ENCODE data around the gene SP3. TPM values are rescaled to one million over a fixed set of nuclear protein-coding genes. Genes with fewer than 3 reads are reported as not detected.

The SP3 gene
- total and polyA plus RNA-seq, 7 experiments from 2014 or later, result 82.6 to 158 (median 128) TPM

GRCh38 chr2:173938700-173939384 lies 26.3 kb downstream of the SP3 start:
- no peaks in the 10 kb centered on the region for H3K9me3 ChIP-seq (ENCODE audit: control insufficient read depth in 2 of 3, low read length in 3 of 3)
- peaks cover 0 to 18% (median 12%) of the 10 kb centered on the region in 5 donors for H3K36me3 Mint-ChIP-seq
- intact Hi-C loops (cut with micrococcal nuclease), result loop anchor here in 1 of 2 donors (1.0 to 2.0 kb wide), 2 partner anchors 9 to 16 kb away; no protein-coding TSS in a partner anchor
- peaks cover 0 to 59% (median 48%) of the 10 kb centered on the region in 7 donors for H3K4me1 Mint-ChIP-seq
- no peaks in the 10 kb centered on the region for H3K9me3 Mint-ChIP-seq
- H3K27ac ChIP-seq (ENCODE audit: low read depth, low read length), result no peak overlapping the region
- H3K4me3 Mint-ChIP-seq, result peak overlapping the region in 8 of 10 donors; percentile 12 to 63 (median 49)
- peak overlapping the region in 2 of 9 donors; percentile 18 to 39 for H3K27ac Mint-ChIP-seq
- CTCF ChIA-PET, result interaction anchor here (0.6 kb wide), 1 partner anchor 68 kb away, joined by 3 read pairs; no protein-coding TSS in a partner anchor
- H3K27me3 Mint-ChIP-seq, result no peaks in the 10 kb centered on the region
- POLR2A ChIA-PET, result interaction anchor here (0.6 kb wide), 1 partner anchor 24 kb away, joined by 3 read pairs; no protein-coding TSS in a partner anchor
- no peak overlapping the region for H3K4me3 ChIP-seq (ENCODE audit: low read length)
- peaks cover 34 to 52% of the 10 kb centered on the region in 2 donors for H3K4me1 ChIP-seq (ENCODE audit: control insufficient read depth in 2 of 2, insufficient read depth in 2 of 2, low read length in 2 of 2)
- H3K36me3 ChIP-seq (ENCODE audit: control insufficient read depth in 2 of 3, insufficient read depth in 3 of 3, low read length in 3 of 3), result no peaks in the 10 kb centered on the region
- ATAC-seq (no peak), DNase-seq (no peak)
- no peaks in the 10 kb centered on the region for H3K27me3 ChIP-seq (ENCODE audit: control insufficient read depth in 2 of 2, insufficient read depth in 2 of 2, low read length in 2 of 2)

DNA sequence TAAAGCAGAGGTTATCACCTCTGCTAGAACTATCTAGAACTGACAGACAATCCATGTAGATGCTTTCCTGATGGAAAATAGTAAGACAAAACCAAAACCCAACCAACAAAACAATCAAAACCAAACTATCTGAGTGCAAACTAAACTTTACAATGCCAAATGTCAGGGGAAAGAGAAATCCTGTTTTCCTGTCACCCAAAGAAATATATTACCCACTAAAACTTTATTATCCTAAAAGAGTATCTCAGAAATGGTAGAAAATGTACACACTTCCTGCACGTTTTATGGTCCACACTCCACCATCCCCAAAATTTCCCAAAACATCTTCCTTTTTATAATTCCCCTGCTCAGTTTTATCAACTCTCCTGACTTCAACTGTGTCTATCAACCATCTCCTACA lies 29.9 kb downstream of the SP3 start:
- no peaks in the 10 kb centered on the region for H3K27me3 ChIP-seq (ENCODE audit: control insufficient read depth in 2 of 2, insufficient read depth in 2 of 2, low read length in 2 of 2)
- no peak overlapping the region for H3K4me3 ChIP-seq (ENCODE audit: low read length)
- ATAC-seq, result no peak
- ChIA-PET POLR2A (no interaction called here), CTCF (no interaction called here)
- no peaks in the 10 kb centered on the region for H3K9me3 ChIP-seq (ENCODE audit: control insufficient read depth in 2 of 3, low read length in 3 of 3)
- no peak overlapping the region for H3K27ac ChIP-seq (ENCODE audit: low read depth, low read length)
- peaks cover 4 to 16% (median 15%) of the 10 kb centered on the region in 5 donors for H3K36me3 Mint-ChIP-seq
- no peak overlapping the region for H3K27ac Mint-ChIP-seq
- no peaks in the 10 kb centered on the region for H3K27me3 Mint-ChIP-seq
- H3K4me1 Mint-ChIP-seq, result peaks cover 19 to 43% (median 28%) of the 10 kb centered on the region in 7 donors
- H3K36me3 ChIP-seq (ENCODE audit: control insufficient read depth in 2 of 3, insufficient read depth in 3 of 3, low read length in 3 of 3), result peaks cover 0 to 11% (median 0%) of the 10 kb centered on the region in 3 experiments
- peaks cover 17 to 31% of the 10 kb centered on the region in 2 donors for H3K4me1 ChIP-seq (ENCODE audit: control insufficient read depth in 2 of 2, insufficient read depth in 2 of 2, low read length in 2 of 2)
- no peak for DNase-seq
- no peaks in the 10 kb centered on the region for H3K9me3 Mint-ChIP-seq
- H3K4me3 Mint-ChIP-seq, result no peak overlapping the region
- intact Hi-C loops (cut with micrococcal nuclease), result no loop called here

GRCh38 chr2:173934895-173935294 lies 30.3 kb downstream of the SP3 start:
- ChIA-PET POLR2A (no interaction called here), CTCF (no interaction called here)
- intact Hi-C loops (cut with micrococcal nuclease), result loop anchor here in 1 of 2 donors (1.0 kb wide), 1 partner anchor 8 kb away; no protein-coding TSS in a partner anchor
- Histone ChIP-seq H3K27me3 (ENCODE audit: control insufficient read depth in 2 of 2, insufficient read depth in 2 of 2, low read length in 2 of 2) (no peaks in the 10 kb centered on the region), H3K4me3 (ENCODE audit: low read length) (no peak overlapping the region), H3K36me3 (ENCODE audit: control insufficient read depth in 2 of 3, insufficient read depth in 3 of 3, low read length in 3 of 3) (peaks cover 0 to 11% (median 0%) of the 10 kb centered on the region in 3 experiments), H3K4me1 (ENCODE audit: control insufficient read depth in 2 of 2, insufficient read depth in 2 of 2, low read length in 2 of 2) (peaks cover 17 to 30% of the 10 kb centered on the region in 2 donors), H3K9me3 (ENCODE audit: control insufficient read depth in 2 of 3, low read length in 3 of 3) (no peaks in the 10 kb centered on the region), H3K27ac (ENCODE audit: low read depth, low read length) (no peak overlapping the region)
- no peaks in the 10 kb centered on the region for H3K9me3 Mint-ChIP-seq
- DNase-seq, result no peak
- peak overlapping the region in 2 of 10 donors; percentile 16 to 35 for H3K4me3 Mint-ChIP-seq
- H3K27me3 Mint-ChIP-seq, result no peaks in the 10 kb centered on the region
- H3K36me3 Mint-ChIP-seq, result peaks cover 4 to 17% (median 15%) of the 10 kb centered on the region in 5 donors
- H3K4me1 Mint-ChIP-seq, result peaks cover 20 to 43% (median 27%) of the 10 kb centered on the region in 7 donors
- peak overlapping the region in 3 of 9 donors; percentile 34 to 54 (median 41) for H3K27ac Mint-ChIP-seq
- no peak for ATAC-seq

GRCh38 chr2:173931751-173932150 lies 33.4 kb downstream of the SP3 start:
- peaks cover 9 to 13% of the 10 kb centered on the region in 2 donors for H3K4me1 ChIP-seq (ENCODE audit: control insufficient read depth in 2 of 2, insufficient read depth in 2 of 2, low read length in 2 of 2)
- peaks cover 5 to 33% (median 31%) of the 10 kb centered on the region in 5 donors for H3K36me3 Mint-ChIP-seq
- H3K27ac Mint-ChIP-seq, result peak overlapping the region in 2 of 9 donors; percentile 10 to 69
- H3K27me3 ChIP-seq (ENCODE audit: control insufficient read depth in 2 of 2, insufficient read depth in 2 of 2, low read length in 2 of 2), result no peaks in the 10 kb centered on the region
- no peak for DNase-seq
- H3K4me1 Mint-ChIP-seq, result peaks cover 22 to 55% (median 54%) of the 10 kb centered on the region in 7 donors
- H3K27me3 Mint-ChIP-seq, result no peaks in the 10 kb centered on the region
- ATAC-seq, result no peak
- peaks cover 0 to 3% (median 0%) of the 10 kb centered on the region in 11 donors for H3K9me3 Mint-ChIP-seq
- no peak overlapping the region for H3K27ac ChIP-seq (ENCODE audit: low read depth, low read length)
- H3K4me3 Mint-ChIP-seq, result peak overlapping the region in 3 of 10 donors; percentile 18 to 32 (median 28)
- ChIA-PET CTCF (no interaction called here), POLR2A (no interaction called here)
- no peaks in the 10 kb centered on the region for H3K9me3 ChIP-seq (ENCODE audit: control insufficient read depth in 2 of 3, low read length in 3 of 3)
- H3K36me3 ChIP-seq (ENCODE audit: control insufficient read depth in 2 of 3, insufficient read depth in 3 of 3, low read length in 3 of 3), result peaks cover 0 to 11% (median 0%) of the 10 kb centered on the region in 3 experiments
- intact Hi-C loops (cut with micrococcal nuclease), result no loop called here
- no peak overlapping the region for H3K4me3 ChIP-seq (ENCODE audit: low read length)

DNA sequence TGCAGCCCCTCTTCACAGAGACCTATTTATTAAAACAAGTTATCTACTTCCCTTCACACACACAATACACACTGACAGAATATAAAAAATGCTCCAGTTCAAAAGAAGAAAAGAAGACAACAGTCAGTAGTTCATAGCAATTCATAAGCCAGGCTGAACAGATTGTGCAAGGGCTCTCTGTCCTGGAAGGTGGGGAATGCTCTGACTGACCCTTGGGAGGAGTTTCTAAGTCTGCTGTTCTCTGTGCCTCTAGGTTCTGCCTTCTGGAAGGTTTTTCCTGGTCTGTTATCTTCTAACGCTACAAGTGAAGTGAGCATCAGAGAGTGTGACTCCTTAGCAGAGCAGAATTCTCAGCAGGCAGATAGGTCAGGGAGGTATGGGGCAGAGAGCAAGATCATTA lies 35.7 kb downstream of the SP3 start:
- H3K4me1 Mint-ChIP-seq, result peaks cover 31 to 76% (median 73%) of the 10 kb centered on the region in 7 donors
- intact Hi-C loops (cut with micrococcal nuclease), result no loop called here
- DNase-seq, result no peak
- ATAC-seq, result no peak
- CTCF ChIA-PET, result no interaction called here
- Histone ChIP-seq H3K27me3 (ENCODE audit: control insufficient read depth in 2 of 2, insufficient read depth in 2 of 2, low read length in 2 of 2) (no peaks in the 10 kb centered on the region), H3K4me1 (ENCODE audit: control insufficient read depth in 2 of 2, insufficient read depth in 2 of 2, low read length in 2 of 2) (peaks cover 10 to 25% of the 10 kb centered on the region in 2 donors), H3K9me3 (ENCODE audit: control insufficient read depth in 2 of 3, low read length in 3 of 3) (no peaks in the 10 kb centered on the region), H3K27ac (ENCODE audit: low read depth, low read length) (no peak overlapping the region), H3K4me3 (ENCODE audit: low read length) (no peak overlapping the region), H3K36me3 (ENCODE audit: control insufficient read depth in 2 of 3, insufficient read depth in 3 of 3, low read length in 3 of 3) (peaks cover 0 to 11% (median 0%) of the 10 kb centered on the region in 3 experiments)
- peak overlapping the region in 8 of 9 donors; percentile 6 to 51 (median 20) for H3K27ac Mint-ChIP-seq
- peaks cover 5 to 34% (median 32%) of the 10 kb centered on the region in 5 donors for H3K36me3 Mint-ChIP-seq
- peak overlapping the region in 4 of 10 donors; percentile 2 to 34 (median 16) for H3K4me3 Mint-ChIP-seq
- H3K27me3 Mint-ChIP-seq, result no peaks in the 10 kb centered on the region
- peaks cover 0 to 3% (median 0%) of the 10 kb centered on the region in 11 donors for H3K9me3 Mint-ChIP-seq
- POLR2A ChIA-PET, result no interaction called here

DNA sequence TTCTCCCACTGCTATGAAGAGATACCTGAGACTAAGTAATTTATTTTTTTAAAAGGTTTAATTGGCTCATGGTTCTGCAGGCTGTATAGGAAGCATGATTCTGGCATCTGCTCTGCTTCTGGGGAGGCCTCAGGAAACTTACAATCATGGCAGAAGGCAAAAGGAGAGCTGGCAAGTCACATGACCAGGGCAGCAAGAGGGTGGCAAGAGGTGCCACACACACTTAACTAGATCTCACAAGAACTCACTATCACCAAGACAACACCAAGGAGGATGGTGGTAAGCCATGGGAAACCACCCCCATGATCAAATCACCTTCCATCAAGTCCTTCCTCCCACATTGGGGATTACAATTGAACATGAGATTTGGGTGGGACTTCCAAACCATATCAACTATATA lies 38.3 kb downstream of the SP3 start:
- Mint-ChIP-seq H3K9me3 (peaks cover 0 to 3% (median 0%) of the 10 kb centered on the region in 11 donors), H3K4me3 (peak overlapping the region in 6 of 10 donors; percentile 11 to 51 (median 42)), H3K36me3 (peaks cover 4 to 28% (median 25%) of the 10 kb centered on the region in 5 donors), H3K4me1 (peaks cover 42 to 93% (median 89%) of the 10 kb centered on the region in 7 donors), H3K27me3 (no peaks in the 10 kb centered on the region), H3K27ac (peak overlapping the region in 5 of 9 donors; percentile 20 to 67 (median 45))
- Histone ChIP-seq H3K4me1 (ENCODE audit: control insufficient read depth in 2 of 2, insufficient read depth in 2 of 2, low read length in 2 of 2) (peaks cover 26 to 30% of the 10 kb centered on the region in 2 donors), H3K9me3 (ENCODE audit: control insufficient read depth in 2 of 3, low read length in 3 of 3) (no peaks in the 10 kb centered on the region), H3K27me3 (ENCODE audit: control insufficient read depth in 2 of 2, insufficient read depth in 2 of 2, low read length in 2 of 2) (no peaks in the 10 kb centered on the region), H3K4me3 (ENCODE audit: low read length) (no peak overlapping the region), H3K27ac (ENCODE audit: low read depth, low read length) (no peak overlapping the region), H3K36me3 (ENCODE audit: control insufficient read depth in 2 of 3, insufficient read depth in 3 of 3, low read length in 3 of 3) (peaks cover 0 to 5% (median 0%) of the 10 kb centered on the region in 3 experiments)
- intact Hi-C loops (cut with micrococcal nuclease), result no loop called here
- DNase-seq (no peak), ATAC-seq (no peak)
- CTCF ChIA-PET, result interaction anchor here (0.7 kb wide), 1 partner anchor 64 kb away, joined by 3 read pairs; no protein-coding TSS in a partner anchor
- POLR2A ChIA-PET, result no interaction called here

Data from naive thymus-derived CD4-positive, alpha-beta T cell (primary cell).